K562 (cell line): ENCODE data around the gene CD300LG. TPM values are rescaled to one million over a fixed set of nuclear protein-coding genes. Genes with fewer than 3 reads are reported as not detected.

ENCODE experiments used
- BCOR ChIP-seq: fragments of 450-650 bp; IDR thresholded peaks from 2 replicates; pipeline ENCODE4 v1.6.1; 2016
- MLX ChIP-seq, 2 experiments: fragments of 450-650 bp in 1 of 2; sonication (generic) in 1 of 2; formaldehyde crosslinking; conservative IDR thresholded peaks; 2 replicates each; pipeline versions ENCODE4 v1.4.0 to v1.8.1; 2020 to 2022; ENCODE audit warnings: mild to moderate bottlenecking in 1 of 2, missing genetic modification reagents in 1 of 2
- PHB ChIP-seq: fragments of 250-450 bp; sonication (Bioruptor Pico); IDR thresholded peaks from 2 replicates; pipeline ENCODE4 v1.5.0; 2021
- PML ChIP-seq: IDR thresholded peaks from 2 replicates; pipeline ENCODE4 v1.6.1; 2012; ENCODE audit warnings: low read length, inconsistent platforms
- RBM17 ChIP-seq: fragments of 200-400 bp; formaldehyde crosslinking; IDR thresholded peaks from 2 replicates; pipeline ENCODE4 v1.6.1; 2017; ENCODE audit warnings: low read depth, mild to moderate bottlenecking, low read length, borderline replicate concordance
- SUPT5H ChIP-seq: fragments of 450-650 bp; IDR thresholded peaks from 2 replicates; pipeline ENCODE4 v1.6.1; 2016
- ZBTB9 ChIP-seq: fragments of 450-650 bp; formaldehyde crosslinking; IDR thresholded peaks from 2 replicates; pipeline ENCODE4 v1.4.0; 2020; ENCODE audit warnings: mild to moderate bottlenecking, moderate library complexity
- ZNF407 ChIP-seq: fragments of 450-650 bp; IDR thresholded peaks from 2 replicates; pipeline ENCODE4 v1.6.1; 2016; ENCODE audit warnings: low read depth
- ZNF449 ChIP-seq: fragments of 250-450 bp; sonication (Bioruptor Pico); IDR thresholded peaks from 2 replicates; pipeline ENCODE4 v1.8.0; 2022; ENCODE audit warnings: moderate library complexity, mild to moderate bottlenecking, inconsistent platforms
- polyA plus RNA-seq, 8 experiments: library from polyadenylated mRNA; depleted of rRNA in 4 of 8; stranded (reverse) in 5 of 8; unstranded in 3 of 8; fragments of >200 nt; fragmentation: Nextera tagmentation in 2 of 8; fragmentation: Illumina TruSeq in 1 of 8; extraction: Ambion mirVana in 2 of 8; extraction: Trizol in 1 of 8; gene quantifications; 2 replicates each; pipeline versions ENCODE4 v1.2.1 to v1.2.3, GENCODE V29; 2011 to 2014; ENCODE audit warnings: inconsistent platforms in 1 of 8, missing spikeins in 1 of 8
- total RNA-seq, 7 experiments: library from RNA; depleted of rRNA in 6 of 7; stranded (reverse); fragments of >200 nt in 6 of 7; fragmentation: Illumina TruSeq in 2 of 7; extraction: Trizol in 2 of 7; gene quantifications; 2 replicates each; pipeline versions ENCODE4 v1.2.1 to v1.2.3, GENCODE V29; 2011 to 2021; ENCODE audit warnings: low replicate concordance in 1 of 7

Gene CD300LG
- total and polyA plus RNA-seq, 9 of the 15 experiments (the other 6 are each of a cell fraction or from before 2014, with no cell fraction given): not detected

GRCh38 chr17:43909537-43910231 is 62.7 kb downstream of the CD300LG start (continued):
- TF ChIP-seq ZNF449 (CRISPR knock-in tag) (no peak), RBM17 (no peak), BCOR (no peak), MLX (CRISPR knock-in tag; conservative IDR thresholded peaks at IDR 0.05) (no peak), ZNF407 (no peak), SUPT5H (no peak), PHB (CRISPR knock-in tag) (no peak), PML (no peak), ZBTB9 (CRISPR knock-in tag) (no peak)
